HUES64 (cell line): Measurements from ENCODE around the gene ZSCAN16.
"Not testable (repeated sequence)": the region's sequence is repeated elsewhere in the genome, so short reads cannot be mapped to it uniquely, and the experiment has no call there.

Experiments
- H3K27ac ChIP-seq: 2 replicates; pipeline ENCODE4 v1.7.0; 2013; ENCODE audit warnings: low read depth, low read length, inconsistent platforms
- H3K27me3 ChIP-seq: 2 replicates; pipeline ENCODE4 v1.6.1; 2013; ENCODE audit warnings: mild to moderate bottlenecking, low read length; ENCODE audit not compliant: insufficient read depth
- H3K36me3 ChIP-seq: 2 replicates; pipeline ENCODE4 v1.6.1; 2013; ENCODE audit warnings: mild to moderate bottlenecking, low read length; ENCODE audit not compliant: insufficient read depth
- H3K4me1 ChIP-seq: 2 replicates; pipeline ENCODE4 v1.6.1; 2013; ENCODE audit warnings: mild to moderate bottlenecking, low read length, moderate library complexity; ENCODE audit not compliant: insufficient read depth
- H3K4me3 ChIP-seq: 2 replicates; pipeline ENCODE4 v1.5.1; 2013; ENCODE audit warnings: mild to moderate bottlenecking, low read length, moderate library complexity
- H3K9ac ChIP-seq: 2 replicates; pipeline ENCODE4 v1.6.1; 2013; ENCODE audit warnings: mild to moderate bottlenecking, low read depth, low read length
- H3K9me3 ChIP-seq: 2 replicates; pipeline ENCODE4 v1.6.1; 2013; ENCODE audit warnings: low read depth, low read length; ENCODE audit not compliant: insufficient read depth
- WGBS: fragments of 150-250, 120-280 bp; methylation state at CpG from one replicate; pipeline ENCODE4 v1.1.7; 2013; ENCODE audit warnings: missing lambda C conversion rate; 5-methylcytosine and 5-hydroxymethylcytosine counted together

The ZSCAN16 gene

GRCh38 chr6:28104392-28105244, 19.8 kb upstream of the ZSCAN16 start:
- peak overlapping the region; percentile 75 for H3K4me3 ChIP-seq
- 2% methylated on average over 54 of the region's 54 CpGs for WGBS
- H3K36me3 ChIP-seq, result no peaks in the 10 kb centered on the region
- peaks cover 30% of the 10 kb centered on the region for H3K27me3 ChIP-seq
- H3K9ac ChIP-seq, result peak overlapping the region; percentile 65
- H3K4me1 ChIP-seq, result no peaks in the 10 kb centered on the region
- H3K9me3 ChIP-seq, result no peaks in the 10 kb centered on the region
- no peak overlapping the region for H3K27ac ChIP-seq

- Histone ChIP-seq H3K27me3 (peaks cover 30% of the 10 kb centered on the region), H3K9me3 (no peaks in the 10 kb centered on the region), H3K4me3 (peak overlapping the region; percentile 75), H3K36me3 (no peaks in the 10 kb centered on the region), H3K9ac (peak overlapping the region; percentile 65), H3K27ac (no peak overlapping the region), H3K4me1 (no peaks in the 10 kb centered on the region)
- WGBS, result 30% methylated on average over 5 of the region's 5 CpGs
Measured at GRCh38 chr6:28105245-28105639, 19.2 kb upstream of the ZSCAN16 start.

- Histone ChIP-seq H3K4me3 (no peak overlapping the region), H3K27me3 (peaks cover 40% of the 10 kb centered on the region), H3K9me3 (no peaks in the 10 kb centered on the region), H3K4me1 (no peaks in the 10 kb centered on the region), H3K27ac (no peak overlapping the region), H3K36me3 (no peaks in the 10 kb centered on the region), H3K9ac (no peak overlapping the region)
- 88% methylated on average over 3 of the region's 3 CpGs for WGBS
Measured at GRCh38 chr6:28107506-28107905, 16.9 kb upstream of the ZSCAN16 start.

GRCh38 chr6:28111964-28112363, 12.4 kb upstream of the ZSCAN16 start:
- 71% methylated on average over 2 of the region's 3 CpGs for WGBS
- peaks cover 29% of the 10 kb centered on the region for H3K27me3 ChIP-seq
- no peak overlapping the region for H3K9ac ChIP-seq
- no peak overlapping the region for H3K27ac ChIP-seq
- no peaks in the 10 kb centered on the region for H3K4me1 ChIP-seq
- no peaks in the 10 kb centered on the region for H3K9me3 ChIP-seq
- H3K36me3 ChIP-seq, result peaks cover 15% of the 10 kb centered on the region
- H3K4me3 ChIP-seq, result no peak overlapping the region

GRCh38 chr6:28115799-28116198, 8.6 kb upstream of the ZSCAN16 start:
- H3K4me3 ChIP-seq, result no peak overlapping the region
- peaks cover 47% of the 10 kb centered on the region for H3K36me3 ChIP-seq
- no peaks in the 10 kb centered on the region for H3K4me1 ChIP-seq
- H3K27me3 ChIP-seq, result peaks cover 16% of the 10 kb centered on the region
- 99% methylated on average over 2 of the region's 2 CpGs for WGBS
- H3K27ac ChIP-seq, result no peak overlapping the region
- no peaks in the 10 kb centered on the region for H3K9me3 ChIP-seq
- no peak overlapping the region for H3K9ac ChIP-seq

- Histone ChIP-seq H3K36me3 (peaks cover 58% of the 10 kb centered on the region), H3K9ac (no peak overlapping the region), H3K27me3 (peaks cover 2% of the 10 kb centered on the region; the same call in 1 of the 2 replicates), H3K4me1 (no peaks in the 10 kb centered on the region), H3K9me3 (no peaks in the 10 kb centered on the region), H3K4me3 (no peak overlapping the region), H3K27ac (no peak overlapping the region)
- WGBS, result 98% methylated on average over 2 of the region's 2 CpGs
Measured at GRCh38 chr6:28117386-28118050, 6.9 kb upstream of the ZSCAN16 start.

- 89% methylated on average over 1 of the region's 1 CpG for WGBS
- no peak overlapping the region for H3K4me3 ChIP-seq
- no peaks in the 10 kb centered on the region for H3K27me3 ChIP-seq
- H3K9ac ChIP-seq, result no peak overlapping the region
- H3K36me3 ChIP-seq, result peaks cover 65% of the 10 kb centered on the region
- H3K4me1 ChIP-seq, result no peaks in the 10 kb centered on the region
- no peak overlapping the region for H3K27ac ChIP-seq
- no peaks in the 10 kb centered on the region for H3K9me3 ChIP-seq
Measured at GRCh38 chr6:28118217-28118616, 6.2 kb upstream of the ZSCAN16 start.

- no peak overlapping the region for H3K9ac ChIP-seq
- no peaks in the 10 kb centered on the region for H3K4me1 ChIP-seq
- no peaks in the 10 kb centered on the region for H3K27me3 ChIP-seq
- peaks cover 58% of the 10 kb centered on the region for H3K36me3 ChIP-seq
- WGBS, result 80% methylated on average over 1 of the region's 2 CpGs
- no peaks in the 10 kb centered on the region for H3K9me3 ChIP-seq
- no peak overlapping the region for H3K27ac ChIP-seq
- H3K4me3 ChIP-seq, result no peak overlapping the region
Measured at GRCh38 chr6:28121876-28122275, 2.5 kb upstream of the ZSCAN16 start.

GRCh38 chr6:28122283-28122682, 2.1 kb upstream of the ZSCAN16 start:
- not testable (repeated sequence) for H3K27me3 ChIP-seq, H3K27ac ChIP-seq, H3K9ac ChIP-seq, H3K9me3 ChIP-seq, H3K4me1 ChIP-seq, H3K4me3 ChIP-seq
- peaks cover 62% of the 10 kb centered on the region for H3K36me3 ChIP-seq
- WGBS, result 91% methylated on average over 5 of the region's 5 CpGs

GRCh38 chr6:28124971-28125353, 553 bp downstream of the ZSCAN16 start:
- Histone ChIP-seq H3K4me1 (no peaks in the 10 kb centered on the region), H3K9ac (peak overlapping the region; percentile 74), H3K27ac (0 out of 2 replicates have a peak overlapping the region, but pooled peaks have one; percentile 11), H3K27me3 (no peaks in the 10 kb centered on the region), H3K9me3 (no peaks in the 10 kb centered on the region), H3K4me3 (peak overlapping the region; percentile 77), H3K36me3 (peaks cover 60% of the 10 kb centered on the region)
- 75% methylated on average over 5 of the region's 6 CpGs for WGBS

- Histone ChIP-seq H3K9me3 (no peaks in the 10 kb centered on the region), H3K36me3 (peaks cover 57% of the 10 kb centered on the region), H3K27me3 (no peaks in the 10 kb centered on the region), H3K4me3 (0 out of 2 replicates have a peak overlapping the region, but pooled peaks have one; percentile 77), H3K9ac (no peak overlapping the region), H3K27ac (no peak overlapping the region), H3K4me1 (no peaks in the 10 kb centered on the region)
- WGBS, result 95% methylated on average over 4 of the region's 4 CpGs
Measured at GRCh38 chr6:28125401-28125800, 992 bp downstream of the ZSCAN16 start.
